ENCODE results near the gene CNOT2.
A peak's percentile ranks its signal among the peaks of the same experiment; 100 is the strongest.

Gene CNOT2

DNA sequence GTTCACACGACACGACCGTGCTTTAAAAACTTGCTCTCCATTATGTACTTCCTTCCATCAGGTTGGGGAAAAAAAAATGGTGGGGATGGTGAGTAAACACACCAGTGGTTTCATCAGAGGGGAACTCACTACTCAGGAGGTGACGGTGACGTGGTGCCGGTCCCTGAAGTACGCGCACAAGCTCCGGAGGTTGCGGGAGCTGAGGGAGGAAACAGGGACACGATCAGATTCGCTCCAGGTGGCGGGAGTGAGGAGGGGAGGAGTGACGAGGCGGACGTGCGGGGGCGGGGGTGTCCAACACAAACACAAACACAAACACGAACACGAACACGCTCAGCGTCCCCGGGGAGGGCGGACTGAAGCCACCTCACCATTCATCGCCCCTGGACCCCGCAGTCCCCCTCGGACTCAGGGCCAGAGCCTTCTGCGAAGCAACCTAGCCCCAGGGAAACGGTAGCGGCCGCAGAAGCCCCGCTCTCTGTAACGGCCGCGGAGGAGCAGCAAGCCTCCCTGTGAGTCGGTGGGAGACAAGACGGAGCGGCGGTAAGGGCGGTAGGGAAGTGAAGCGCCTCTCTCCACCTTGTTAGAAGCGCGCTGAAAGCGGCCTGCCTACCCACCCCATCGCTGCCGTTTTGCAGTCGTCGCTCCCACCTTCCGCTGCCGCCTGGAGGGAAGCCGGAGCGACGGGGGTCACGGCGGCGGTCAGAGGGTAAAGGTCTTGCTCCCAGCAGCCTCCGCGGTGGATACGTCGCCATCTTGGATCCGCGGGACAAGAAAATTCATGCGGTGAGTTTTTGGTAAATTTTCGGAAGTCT, at the start of gene CNOT2:
Gene CNOT2, plus strand, starts transcription at position 739 of the 815 bp plus-strand sequence. CDS start 34,794 bp downstream, outside the sequence.
- peak; percentile 81 to 84 for DNase-seq (ENCODE audit: low read depth in 2 of 2)

GRCh38 chr12:70194076-70194475, 49.2 kb upstream of the CNOT2 start:
- DNase-seq (ENCODE audit: low read depth in 2 of 2), result no peak

- DNase-seq (ENCODE audit: low read depth in 2 of 2), result no peak
These were observed 46.4 kb upstream of the CNOT2 start for GRCh38 chr12:70196811-70197281.

DNA sequence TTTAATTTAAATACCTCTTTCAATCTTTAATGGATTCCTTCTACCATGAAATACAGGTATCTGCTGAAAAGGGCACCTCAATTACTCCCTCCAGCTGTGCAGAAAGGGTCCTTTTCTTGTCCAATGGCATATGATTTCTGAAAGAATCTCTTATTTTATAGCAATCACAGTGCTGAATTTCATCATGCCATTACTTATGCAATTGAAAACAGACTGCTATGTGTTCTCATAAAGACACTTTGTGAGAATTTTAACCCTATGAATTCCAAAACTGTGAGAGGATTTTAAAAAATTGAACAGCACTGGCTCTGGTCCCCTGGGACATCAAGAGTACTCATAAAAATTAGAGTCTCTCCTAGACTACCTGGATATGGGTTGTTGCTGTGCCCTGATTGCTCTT, 45.9 kb upstream of the CNOT2 start:
- no peak for DNase-seq (ENCODE audit: low read depth in 2 of 2)

DNA sequence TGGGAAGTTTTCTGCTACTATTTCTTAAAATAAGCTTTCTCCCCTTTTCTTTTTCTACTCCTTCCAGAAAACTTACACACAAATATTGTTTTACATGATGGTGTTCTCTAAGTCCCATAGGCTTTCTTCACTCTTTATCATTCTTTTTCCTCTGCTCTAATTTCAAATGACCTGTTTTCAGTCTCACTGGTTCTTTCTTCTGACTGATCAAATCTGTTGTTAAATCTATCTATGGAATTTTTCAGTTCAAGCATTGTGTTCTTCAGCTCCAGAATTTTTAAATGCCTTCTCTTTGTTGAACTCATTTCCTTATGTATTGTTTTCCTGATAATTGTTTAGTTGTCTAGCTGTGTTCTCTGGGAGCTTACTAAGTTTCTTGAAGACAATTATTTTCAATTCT, 29.5 kb upstream of the CNOT2 start:
- DNase-seq (ENCODE audit: low read depth in 2 of 2), result no peak

DNA sequence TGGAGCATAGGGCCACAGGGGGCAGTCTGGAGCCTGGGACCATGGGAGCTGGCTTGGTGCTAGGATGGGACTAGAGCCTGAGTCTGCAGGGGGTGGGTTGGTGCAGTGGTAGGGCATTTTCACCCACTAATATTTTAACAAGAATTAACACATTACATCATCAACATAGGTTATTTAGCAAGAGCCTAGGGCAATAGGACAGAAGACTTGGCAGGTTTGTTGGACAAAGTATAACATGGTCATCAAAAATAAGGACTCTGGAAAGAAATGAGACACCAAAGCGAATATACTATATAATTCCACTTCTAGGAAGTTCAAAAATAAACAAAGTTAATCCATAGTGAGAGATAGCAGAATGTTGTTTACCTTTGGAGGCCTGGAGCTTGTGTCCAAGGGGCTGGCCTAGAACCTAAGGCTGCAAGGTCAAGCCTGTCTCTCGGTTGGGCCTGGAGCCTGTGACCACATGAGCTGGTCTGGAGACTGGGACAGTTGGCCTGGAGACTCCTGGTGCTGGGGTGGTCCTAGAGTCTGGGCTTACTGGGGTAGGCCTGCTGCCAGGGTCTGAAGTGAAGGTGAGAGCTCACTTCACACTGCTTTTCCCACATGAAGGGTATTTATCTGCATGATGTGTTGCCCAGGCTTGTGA, 28.1 kb upstream of the CNOT2 start:
- no peak for DNase-seq (ENCODE audit: low read depth in 2 of 2)

- no peak for DNase-seq (ENCODE audit: low read depth in 2 of 2)
These were observed 25.8 kb upstream of the CNOT2 start for GRCh38 chr12:70217416-70217815.

DNA sequence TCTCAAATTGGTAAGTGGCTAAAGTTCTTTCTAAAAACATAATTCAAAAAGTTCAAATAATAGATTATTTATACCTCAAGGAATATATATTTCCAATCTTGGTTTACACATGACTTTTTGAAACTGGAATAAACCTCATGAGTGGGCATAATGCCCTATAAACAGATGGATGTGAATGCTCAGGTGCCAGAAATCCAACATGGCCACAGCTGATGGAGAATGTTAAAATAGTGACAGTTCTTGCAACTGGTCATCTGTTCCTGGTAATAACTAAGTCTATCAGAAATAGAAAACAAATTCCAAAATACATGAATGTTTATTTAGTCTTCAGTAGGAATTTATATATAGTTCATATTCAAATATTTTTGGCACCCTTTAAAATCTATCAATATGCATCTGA, 21.6 kb upstream of the CNOT2 start:
- DNase-seq (ENCODE audit: low read depth in 2 of 2), result no peak

GRCh38 chr12:70227911-70228310, 15.3 kb upstream of the CNOT2 start:
- no peak for DNase-seq (ENCODE audit: low read depth in 2 of 2)

DNA sequence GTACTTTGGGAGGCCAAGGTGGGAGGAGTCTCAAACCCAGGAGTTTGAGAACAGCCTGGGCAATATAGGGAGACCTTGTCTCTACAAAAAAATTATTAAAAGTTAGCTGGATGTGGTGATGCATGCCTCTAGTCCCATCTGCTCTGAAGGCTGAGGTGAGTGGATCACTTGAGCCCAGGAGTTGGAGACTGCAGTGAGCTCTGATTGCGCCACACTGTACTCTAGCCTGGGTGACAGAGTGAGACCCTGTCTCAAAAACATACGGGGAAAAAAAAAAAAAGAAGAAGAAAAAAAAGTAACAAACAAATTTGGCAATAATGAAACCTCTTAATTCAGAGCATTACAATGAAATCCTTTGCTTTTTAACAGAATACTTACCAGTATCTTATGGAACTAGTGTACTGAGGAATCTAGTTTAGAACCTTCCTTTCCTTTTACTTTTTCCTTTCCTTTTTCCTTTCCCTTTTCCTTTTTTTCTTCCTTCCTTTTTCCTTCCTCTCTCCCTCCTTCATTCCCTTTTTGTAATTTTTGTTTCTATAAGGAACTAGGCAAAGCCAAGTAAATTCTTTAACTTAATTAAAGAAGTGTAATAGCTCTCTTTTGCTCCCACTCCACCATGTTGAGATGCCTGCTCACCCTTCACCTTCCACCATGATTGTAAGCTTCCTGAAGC, 12.2 kb upstream of the CNOT2 start:
- no peak for DNase-seq (ENCODE audit: low read depth in 2 of 2)

GRCh38 chr12:70236990-70237389, 6.2 kb upstream of the CNOT2 start:
- no peak for DNase-seq (ENCODE audit: low read depth in 2 of 2)

- no peak for DNase-seq (ENCODE audit: low read depth in 2 of 2)
These were observed 2.6 kb upstream of the CNOT2 start for GRCh38 chr12:70240673-70241072.

DNA sequence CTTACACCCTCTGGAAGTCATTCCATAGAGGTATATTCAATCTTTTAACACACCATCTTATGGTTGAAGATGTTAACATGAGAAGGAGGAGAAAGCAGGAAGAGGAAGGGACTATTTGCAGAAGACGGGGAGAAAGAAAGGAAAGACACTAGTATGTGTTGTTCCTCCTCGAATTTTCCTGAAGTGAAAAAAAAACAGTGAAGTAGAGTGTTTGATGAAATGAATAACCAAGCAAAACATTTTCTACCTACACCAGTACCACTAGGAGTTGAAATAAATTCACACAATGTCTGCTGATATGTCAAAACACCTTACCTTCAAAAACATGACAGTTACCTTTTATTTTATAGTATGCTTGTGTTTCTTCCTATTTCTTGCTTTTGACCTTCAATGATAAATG, 1.4 kb upstream of the CNOT2 start:
- DNase-seq (ENCODE audit: low read depth in 2 of 2), result no peak

GRCh38 chr12:70243510-70244371, 508 bp downstream of the CNOT2 start:
- DNase-seq (ENCODE audit: low read depth in 2 of 2), result peak; percentile 12 to 32

DNA sequence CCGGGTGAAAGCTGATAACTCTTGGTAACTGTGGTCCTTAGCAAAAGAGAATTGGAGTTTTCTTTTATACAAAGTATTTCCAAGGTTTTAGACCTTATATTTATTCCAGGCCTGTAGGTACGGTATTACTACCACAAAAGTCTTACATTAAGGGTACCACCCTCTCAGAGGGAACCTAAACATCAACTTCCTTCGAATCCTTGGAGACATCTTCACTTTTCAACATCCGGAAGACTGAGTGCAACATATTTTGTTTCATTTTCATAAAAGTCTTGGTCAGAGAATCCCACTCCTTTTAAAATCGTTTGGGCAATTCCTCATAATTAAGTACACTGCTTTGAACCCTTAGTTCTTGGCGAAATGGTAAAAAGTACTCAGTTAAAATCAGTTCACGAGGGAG, 1.2 kb downstream of the CNOT2 start:
- DNase-seq (ENCODE audit: low read depth in 2 of 2), result no peak

DNA sequence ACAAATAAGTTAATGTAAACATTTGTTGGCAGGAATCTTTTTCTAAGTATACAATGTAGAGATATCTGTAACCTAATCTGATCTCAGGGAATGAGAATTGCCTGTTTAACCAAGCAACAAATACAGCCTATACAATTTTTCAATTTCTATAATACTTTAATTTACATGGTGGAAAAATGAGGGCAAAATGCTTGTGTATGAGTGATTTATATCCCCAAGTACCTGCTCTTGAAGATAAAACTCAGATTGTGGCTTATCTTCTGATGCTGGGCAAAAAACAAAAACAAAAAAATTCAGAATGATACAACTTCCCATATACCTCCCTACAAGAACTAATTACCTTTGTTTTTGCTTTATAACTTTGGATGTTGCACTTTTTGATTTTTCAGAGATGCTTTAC, 2.2 kb downstream of the CNOT2 start:
- no peak for DNase-seq (ENCODE audit: low read depth in 2 of 2)

GRCh38 chr12:70246580-70246979, 3.3 kb downstream of the CNOT2 start:
- no peak for DNase-seq (ENCODE audit: low read depth in 2 of 2)

GRCh38 chr12:70247653-70248199, 4.5 kb downstream of the CNOT2 start:
- no peak for DNase-seq (ENCODE audit: low read depth in 2 of 2)

- no peak for DNase-seq (ENCODE audit: low read depth in 2 of 2)
These were observed 5.6 kb downstream of the CNOT2 start for GRCh38 chr12:70248876-70249275.

GRCh38 chr12:70249903-70250302, 6.7 kb downstream of the CNOT2 start:
- DNase-seq (ENCODE audit: low read depth in 2 of 2), result no peak

DNA sequence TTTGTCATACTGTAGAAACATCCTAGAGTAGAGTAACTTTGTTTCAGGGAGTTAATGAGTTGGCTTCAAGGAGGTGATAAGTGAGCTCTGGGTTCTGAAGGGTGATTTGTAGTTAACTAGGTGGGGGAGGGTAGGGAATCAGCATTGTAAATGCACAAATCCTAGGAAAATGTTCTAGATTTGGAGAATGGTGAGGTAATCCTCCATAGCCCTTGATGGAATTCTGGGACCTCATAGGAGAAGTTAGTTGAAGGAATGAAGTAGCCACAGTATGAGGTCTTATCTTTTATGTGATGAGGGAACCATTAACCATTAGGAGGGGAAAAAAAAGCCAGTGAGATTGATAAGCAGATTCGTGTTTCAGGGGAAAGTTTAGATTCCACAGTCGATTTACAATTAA, 8.0 kb downstream of the CNOT2 start:
- DNase-seq (ENCODE audit: low read depth in 2 of 2), result no peak

Measured in stimulated activated CD8-positive, alpha-beta memory T cell treated with anti-CD3 and anti-CD28 coated beads, Interleukin-7, amount 100 ng/mL, for 1 hour (primary cell).